ENCODE results near the gene ALPP.
"Not testable (repeated sequence)": the region's sequence is repeated elsewhere in the genome, so short reads cannot be mapped to it uniquely, and the experiment has no call there.

The ALPP gene

DNA sequence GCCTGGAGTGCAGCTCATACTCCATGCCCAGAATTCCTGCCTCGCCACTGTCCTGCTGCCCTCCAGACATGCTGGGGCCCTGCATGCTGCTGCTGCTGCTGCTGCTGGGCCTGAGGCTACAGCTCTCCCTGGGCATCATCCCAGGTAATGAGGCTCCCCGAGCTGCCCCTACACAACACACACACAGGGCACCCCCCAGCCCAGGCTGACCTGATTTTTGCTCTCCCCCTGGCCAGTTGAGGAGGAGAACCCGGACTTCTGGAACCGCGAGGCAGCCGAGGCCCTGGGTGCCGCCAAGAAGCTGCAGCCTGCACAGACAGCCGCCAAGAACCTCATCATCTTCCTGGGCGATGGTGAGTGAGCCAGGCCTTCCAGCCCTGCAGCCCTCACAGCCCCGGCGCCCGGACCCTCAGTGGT is at the start of gene ALPP:
Gene ALPP, plus strand, starts transcription at position 17 of the 417 bp plus-strand sequence. Its CDS starts 52 bp downstream, at position 69.
- DNase-seq, result not testable (repeated sequence)

DNA sequence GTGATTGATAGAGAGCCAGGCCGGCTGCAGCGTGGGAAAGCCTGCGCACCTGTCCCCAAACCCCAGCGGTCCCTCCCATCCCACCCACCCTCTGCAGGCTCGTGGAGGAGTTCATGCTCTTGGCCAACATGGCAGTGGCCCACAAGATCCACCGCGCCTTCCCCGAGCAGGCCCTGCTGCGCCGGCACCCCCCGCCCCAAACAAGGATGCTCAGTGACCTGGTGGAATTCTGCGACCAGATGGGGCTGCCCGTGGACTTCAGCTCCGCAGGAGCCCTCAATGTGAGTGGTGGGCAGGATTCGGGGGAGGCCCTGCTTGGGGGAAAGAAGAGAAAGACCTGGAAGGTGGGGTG is 48.9 kb upstream of the ALPP start:
- DNase-seq, result no peak

DNA sequence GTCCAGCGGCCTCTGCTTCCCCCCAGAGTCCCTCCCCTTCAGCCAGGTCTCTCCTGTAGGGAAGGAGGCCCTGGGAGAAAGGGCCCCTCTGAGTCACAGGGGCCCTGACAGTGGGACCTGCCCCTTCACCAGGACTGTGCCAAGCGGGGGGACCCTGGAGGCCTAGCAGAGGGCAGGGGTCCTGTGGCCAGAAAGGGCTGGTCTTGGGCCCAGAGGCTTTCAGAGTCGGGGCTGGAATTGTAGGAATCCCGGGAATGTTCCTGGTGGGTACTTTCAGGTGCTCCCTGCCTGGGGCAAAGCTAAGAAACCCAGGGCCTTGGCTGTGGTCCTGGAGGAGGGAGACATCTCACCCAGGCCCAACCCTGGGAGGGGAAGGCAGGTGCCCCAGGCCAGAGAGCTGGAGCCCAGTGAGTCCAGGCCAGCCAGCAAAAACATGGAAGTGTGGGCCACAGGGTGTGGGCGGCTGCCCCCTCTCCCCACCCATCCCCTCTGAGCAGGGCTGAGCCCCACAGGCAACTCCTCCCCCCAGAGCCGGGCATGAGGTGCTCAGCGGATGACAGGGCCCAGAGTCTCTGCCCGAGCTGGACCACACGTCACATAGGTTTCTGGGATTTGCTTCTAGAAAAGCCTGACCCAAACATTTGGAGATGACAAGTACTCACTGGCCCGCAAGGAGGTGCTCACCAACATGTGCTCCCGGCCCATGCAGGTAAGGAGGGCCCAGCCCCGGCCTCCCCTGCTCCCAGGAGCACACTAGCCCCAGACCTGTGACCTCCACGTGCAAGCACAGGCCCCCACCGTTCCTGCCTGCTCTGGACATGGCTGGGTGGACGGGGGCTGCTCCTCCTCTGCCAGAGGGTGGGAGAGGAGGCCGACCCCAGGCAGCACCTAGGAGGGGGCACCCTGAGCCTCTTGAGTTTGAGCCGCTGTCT is 48.2 kb upstream of the ALPP start:
- DNase-seq, result no peak

DNA sequence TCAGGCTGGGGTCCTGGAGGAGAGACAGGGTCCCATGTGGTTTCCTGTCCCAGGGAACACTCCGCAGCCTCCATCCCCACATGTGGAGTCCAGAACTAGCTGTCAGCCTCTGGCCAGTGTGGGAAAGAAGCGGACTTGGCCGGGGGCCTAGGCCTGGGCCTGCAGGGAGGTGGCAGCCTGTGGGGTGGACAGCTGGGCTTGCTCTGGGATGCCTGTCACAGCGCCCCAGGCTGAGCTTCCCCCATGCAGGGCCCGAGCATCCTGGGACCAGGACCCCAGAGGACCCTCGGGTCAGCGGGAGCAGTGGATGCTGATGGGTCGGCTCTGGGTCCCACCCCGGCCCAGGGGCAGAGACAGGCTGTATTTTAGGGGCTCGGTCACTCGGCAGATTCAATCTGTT is 47.5 kb upstream of the ALPP start:
- DNase-seq, result not testable (repeated sequence)

DNA sequence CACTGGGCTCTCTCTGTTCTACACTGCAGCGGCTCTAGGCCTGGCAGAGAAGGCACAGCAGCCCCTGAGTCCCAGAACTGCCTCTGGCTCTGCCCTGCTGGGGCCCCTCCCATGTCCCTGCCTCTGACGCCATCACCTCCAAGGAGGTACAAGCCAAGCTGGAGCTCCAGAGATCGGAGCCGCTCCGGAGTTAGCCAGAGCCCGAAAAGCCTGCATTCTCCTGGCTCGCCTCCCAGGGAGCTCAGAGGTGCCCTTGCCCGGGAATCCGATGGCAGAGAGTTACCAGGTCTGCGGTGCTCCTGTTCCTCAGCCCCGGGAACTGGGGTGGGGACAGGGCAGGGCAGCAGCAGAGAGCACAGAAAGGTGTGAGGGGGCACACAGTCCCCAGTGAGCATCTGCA is 46.9 kb upstream of the ALPP start:
- DNase-seq, result not testable (repeated sequence)

DNA sequence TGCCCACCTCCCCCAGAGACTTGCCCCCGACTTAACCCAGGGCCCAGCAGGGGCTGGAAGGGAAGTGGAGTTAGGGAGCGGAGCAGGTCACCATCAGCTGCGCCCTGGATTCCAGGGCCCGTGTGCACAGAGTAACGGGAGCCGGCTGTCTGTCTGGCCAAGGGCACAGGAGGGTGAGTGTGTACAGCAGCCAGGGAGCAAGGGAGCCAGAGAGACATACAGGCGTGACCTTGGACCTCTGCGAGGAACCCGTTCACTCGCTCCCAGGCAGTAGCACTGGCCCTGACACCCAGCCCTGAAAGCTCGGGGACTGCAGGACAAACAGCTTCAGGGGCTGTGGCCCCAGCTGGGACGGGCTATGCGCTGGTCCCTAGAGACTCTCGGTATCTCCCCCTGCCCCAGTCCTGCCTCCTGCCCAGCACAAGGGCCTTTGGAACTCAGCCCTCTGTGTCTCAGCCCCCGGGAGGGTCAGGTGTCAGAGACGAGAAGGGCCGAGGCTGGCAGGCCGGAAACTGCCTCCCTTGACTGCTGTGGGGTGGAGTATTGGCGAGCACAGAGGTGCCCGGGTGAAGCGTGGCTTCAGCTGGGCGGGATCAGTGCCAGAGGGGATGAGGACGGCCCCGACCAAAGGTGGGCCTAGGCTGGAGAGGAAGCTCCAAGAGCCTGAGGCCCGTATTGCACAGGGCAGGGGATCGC is 46.2 kb upstream of the ALPP start:
- not testable (repeated sequence) for DNase-seq

DNA sequence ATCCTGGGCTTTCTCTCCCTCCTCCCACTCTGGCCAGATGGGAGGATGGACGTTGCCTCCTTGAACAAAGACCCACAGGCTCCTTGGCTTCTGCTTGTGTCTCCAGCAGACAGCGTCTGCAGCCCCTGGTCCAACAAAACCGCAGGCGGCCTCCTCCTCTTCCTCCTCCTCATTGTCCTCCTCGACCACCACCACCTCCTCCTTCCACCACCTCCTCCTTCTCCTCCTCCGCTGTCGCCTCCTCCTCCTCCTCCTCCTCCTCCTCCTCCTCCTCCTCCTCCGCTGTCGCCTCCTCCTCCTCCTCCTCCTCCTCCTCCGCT is 45.7 kb upstream of the ALPP start:
- DNase-seq, result no peak

DNA sequence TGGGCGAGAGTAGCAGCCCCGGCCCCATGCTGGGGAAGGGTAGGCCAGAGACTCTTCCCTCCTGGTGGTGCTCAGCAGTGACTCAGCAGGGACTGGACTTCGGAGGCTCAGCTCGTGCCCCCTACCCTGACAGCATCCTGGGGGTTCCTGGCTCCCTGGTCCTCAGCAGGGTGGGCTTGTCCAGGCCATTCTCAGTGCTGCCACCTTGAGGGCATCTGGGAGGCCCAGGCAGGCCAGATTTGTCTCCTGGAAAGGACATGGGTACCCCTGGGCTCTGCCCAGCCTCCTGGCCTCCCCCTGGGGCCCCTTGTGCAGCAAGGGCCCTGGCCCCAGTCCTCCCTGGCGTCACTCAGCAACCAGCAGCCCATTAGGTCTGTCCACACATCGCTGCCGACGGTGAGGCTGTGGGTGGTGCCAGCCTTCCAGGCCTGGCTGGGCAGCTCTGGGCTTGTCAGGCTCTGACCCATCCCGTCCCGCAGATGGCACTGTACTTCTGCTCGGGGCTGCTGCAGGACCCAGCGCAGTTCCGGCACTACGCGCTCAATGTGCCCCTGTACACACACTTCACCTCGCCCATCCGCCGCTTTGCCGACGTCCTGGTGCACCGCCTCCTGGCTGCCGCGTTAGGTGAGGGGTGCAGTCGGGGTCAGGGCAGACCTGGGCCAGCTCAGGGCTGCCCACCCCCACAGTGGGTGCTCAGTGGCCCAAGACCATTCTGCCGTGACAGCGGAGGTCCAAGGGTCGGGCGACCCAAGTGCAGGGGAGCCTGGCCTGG is 45.0 kb upstream of the ALPP start:
- no peak for DNase-seq

DNA sequence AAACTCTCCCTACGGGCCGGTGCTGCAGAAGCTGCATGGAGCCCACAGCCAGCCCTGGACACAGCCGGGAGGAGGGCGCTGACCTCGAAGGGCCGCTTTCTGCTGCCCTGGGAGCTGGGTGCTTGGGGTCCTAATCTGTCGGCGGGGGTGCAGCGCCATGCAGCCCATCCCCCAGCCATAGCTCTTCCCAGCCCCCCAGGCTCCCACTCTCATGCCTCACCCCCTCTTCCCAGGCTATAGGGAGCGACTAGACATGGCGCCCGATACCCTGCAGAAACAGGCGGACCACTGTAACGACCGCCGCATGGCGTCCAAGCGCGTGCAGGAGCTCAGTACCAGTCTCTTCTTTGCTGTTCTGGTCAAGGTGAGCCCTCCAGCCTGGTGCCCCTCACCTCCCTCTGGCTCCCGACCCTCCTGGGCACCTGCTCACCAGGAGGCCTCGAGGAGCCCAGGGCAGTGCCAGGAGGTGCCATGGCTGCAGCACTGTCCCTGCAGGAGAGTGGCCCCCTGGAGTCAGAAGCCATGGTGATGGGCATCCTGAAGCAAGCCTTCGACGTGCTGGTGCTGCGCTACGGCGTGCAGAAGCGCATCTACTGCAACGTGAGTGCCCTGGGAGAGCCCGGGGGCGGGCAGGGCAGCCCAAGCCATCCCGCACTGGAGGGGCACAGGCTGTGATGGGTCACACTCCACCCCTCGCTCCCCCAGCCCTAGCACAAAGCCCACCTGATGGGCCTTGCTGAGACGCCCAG is 44.2 kb upstream of the ALPP start:
- DNase-seq, result not testable (repeated sequence)

DNA sequence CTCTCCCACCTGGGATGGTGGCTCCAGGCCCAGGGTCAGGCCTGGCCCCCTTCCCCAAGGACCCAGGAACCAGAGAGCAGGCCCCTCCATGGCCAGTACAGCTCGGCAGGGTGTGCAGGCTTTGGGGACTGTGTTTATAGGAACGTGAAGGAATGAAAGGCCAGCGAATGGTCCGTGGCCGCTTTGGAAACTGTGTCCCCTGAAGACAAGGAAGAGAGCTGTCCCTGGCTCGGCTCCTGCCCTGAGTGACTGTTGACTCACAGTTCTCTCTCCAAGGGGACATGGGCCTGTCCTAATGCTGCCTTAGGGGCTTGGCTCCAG is 43.7 kb upstream of the ALPP start:
- not testable (repeated sequence) for DNase-seq

DNA sequence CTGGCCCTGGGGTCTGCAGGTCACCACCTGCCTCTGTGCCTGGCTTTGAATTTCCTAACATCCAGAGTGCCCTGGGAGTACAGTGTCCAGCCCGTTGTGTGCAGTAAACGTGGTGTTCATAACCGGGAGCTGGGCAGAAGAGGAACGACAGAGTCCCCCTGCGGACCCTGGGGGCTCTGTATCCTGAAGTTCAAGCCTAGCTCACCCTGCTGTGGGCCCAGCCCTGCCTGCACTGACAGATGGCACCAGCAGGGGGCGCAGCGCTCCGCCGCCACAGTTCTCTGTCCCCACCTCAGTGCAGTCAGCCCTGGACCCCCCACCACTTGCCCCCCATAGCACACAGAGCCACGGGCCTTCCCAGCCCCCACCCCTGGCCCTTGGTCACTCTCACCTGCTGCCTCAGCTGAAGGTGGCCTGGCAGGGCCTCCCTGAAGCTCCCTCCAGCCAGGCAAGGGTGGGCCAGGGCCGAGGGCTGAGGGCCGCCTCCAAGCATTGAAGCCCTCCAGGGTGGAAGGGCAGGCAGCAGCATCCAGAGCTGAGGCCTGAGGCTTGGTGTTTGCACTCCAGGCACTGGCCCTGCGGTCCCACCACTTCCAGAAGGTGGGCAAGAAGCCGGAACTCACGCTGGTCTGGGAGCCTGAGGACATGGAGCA is 43.2 kb upstream of the ALPP start:
- not testable (repeated sequence) for DNase-seq

DNA sequence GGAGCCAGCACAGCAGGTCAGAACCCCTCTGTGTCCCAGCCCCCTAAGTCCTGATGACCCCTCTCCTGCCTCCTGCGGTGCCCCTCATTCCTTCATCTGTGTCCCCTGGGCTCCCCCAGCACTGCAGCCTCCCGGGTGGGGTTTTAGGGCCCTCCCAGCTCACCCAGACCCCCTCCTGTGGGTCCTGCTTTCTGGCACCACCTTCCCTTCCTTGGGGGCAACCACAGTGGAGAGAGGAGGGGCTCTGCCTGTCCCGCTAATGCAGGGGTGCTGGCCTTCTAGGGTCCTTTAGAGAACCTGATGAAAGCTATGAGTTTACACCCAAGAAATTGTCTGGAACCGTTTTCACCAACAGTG is 42.7 kb upstream of the ALPP start:
- no peak for DNase-seq

DNA sequence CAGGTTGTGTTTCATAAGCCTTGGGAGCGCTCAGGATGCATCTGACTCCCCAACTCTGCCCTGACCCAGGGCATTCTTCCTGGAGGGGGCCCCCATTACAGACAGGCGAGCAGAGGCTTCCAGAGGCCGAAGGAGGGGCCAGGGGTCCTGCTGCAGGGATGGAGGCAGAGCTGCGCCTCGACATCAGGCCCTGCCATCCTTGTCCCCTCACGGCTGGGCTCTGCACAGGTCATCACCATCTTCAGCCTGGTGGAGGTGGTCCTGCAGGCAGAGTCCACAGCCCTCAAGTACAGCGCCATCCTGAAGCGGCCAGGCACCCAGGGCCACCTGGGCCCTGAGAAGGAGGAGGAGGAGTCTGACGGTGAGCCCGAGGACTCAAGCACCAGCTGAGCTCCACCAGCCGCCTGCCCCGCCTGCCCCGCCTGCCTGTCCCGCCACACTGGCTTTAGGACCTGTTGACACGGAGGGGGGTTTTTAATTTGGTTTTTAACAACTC is 42.3 kb upstream of the ALPP start:
- no peak for DNase-seq

DNA sequence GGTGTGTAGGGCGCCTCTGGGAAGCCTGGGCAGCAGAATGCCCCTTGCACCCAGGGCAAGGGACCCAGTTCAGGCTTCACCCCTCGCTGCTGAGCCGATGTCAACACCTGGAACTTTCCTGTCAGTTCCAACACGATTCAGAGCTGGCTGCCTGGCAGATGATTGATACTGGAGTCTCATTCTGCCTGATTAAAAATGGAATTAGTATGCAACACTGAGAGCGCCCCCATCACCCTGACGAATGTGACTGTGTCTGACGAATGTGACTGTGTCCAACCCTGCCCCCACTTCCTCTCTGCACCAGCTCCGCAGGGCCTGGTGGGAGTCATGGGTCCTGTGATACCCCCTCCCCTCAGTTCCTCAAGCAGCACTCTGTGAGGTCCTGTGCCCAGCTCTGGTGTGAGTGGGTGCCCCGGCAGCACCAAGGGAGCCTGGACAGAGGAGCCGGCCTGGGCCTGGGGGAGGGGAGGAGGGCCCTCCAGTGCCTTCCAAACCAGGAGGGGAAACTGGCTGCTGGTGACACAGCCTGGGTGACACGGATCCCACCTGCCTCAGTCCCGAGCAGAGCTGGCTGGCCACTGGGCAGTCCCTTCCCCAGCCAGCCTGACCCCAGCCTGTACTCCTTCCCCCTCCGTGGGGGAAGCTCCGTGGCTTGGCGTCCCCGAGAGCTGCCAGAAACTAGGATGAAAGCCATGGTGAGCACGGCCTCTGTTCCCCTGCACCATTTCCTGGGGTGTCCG is 41.4 kb upstream of the ALPP start:
- no peak for DNase-seq

DNA sequence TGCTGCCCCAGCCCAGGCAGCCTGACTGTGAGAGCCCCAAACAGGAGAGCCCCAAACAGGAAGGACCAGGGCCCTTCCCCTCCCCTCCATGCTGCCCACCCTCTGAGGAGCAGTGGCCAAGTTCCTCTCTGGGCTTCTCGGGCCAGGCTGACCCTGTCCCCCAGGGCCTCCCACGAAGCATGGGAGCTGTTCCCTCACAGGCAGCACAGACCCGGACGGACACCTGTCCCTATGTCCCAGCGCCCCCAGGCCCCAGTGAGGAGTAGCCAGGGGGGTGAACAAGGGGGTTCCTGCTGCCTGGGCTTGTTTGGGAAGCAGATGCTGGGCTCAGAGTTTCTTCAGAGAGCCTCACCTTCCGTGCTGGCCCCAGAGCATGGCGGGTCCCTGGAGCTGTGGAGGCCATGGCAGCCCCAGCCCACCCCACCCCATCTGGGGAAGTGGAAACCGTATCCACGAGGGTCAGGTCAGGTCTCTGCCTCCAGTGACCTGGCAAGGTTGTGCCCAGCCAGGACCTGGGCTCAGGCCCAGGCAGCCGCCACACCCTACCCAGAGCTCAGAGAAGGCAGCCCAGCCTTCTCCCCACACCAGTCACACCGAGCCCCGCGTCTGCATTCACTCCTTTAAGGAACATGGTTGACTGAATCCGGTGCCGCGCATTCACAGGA is 40.3 kb upstream of the ALPP start:
- not testable (repeated sequence) for DNase-seq

DNA sequence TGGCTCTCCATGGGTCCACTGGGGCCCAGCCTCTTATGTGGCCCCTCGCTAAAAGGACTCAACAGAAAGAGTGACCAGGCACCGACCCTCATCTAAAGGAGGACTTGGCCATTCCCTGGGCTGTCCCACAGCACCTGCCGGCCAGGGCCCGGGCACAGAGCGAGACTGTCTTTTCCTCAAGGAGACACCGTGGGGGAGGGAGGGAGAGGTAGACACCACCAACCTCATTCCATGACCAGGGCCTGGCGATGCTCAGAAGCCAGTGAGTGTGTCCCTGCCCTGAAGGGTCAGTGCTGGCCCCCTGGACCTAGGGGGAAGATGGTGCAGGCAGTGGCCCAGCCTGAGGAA is 39.8 kb upstream of the ALPP start:
- DNase-seq, result no peak

DNA sequence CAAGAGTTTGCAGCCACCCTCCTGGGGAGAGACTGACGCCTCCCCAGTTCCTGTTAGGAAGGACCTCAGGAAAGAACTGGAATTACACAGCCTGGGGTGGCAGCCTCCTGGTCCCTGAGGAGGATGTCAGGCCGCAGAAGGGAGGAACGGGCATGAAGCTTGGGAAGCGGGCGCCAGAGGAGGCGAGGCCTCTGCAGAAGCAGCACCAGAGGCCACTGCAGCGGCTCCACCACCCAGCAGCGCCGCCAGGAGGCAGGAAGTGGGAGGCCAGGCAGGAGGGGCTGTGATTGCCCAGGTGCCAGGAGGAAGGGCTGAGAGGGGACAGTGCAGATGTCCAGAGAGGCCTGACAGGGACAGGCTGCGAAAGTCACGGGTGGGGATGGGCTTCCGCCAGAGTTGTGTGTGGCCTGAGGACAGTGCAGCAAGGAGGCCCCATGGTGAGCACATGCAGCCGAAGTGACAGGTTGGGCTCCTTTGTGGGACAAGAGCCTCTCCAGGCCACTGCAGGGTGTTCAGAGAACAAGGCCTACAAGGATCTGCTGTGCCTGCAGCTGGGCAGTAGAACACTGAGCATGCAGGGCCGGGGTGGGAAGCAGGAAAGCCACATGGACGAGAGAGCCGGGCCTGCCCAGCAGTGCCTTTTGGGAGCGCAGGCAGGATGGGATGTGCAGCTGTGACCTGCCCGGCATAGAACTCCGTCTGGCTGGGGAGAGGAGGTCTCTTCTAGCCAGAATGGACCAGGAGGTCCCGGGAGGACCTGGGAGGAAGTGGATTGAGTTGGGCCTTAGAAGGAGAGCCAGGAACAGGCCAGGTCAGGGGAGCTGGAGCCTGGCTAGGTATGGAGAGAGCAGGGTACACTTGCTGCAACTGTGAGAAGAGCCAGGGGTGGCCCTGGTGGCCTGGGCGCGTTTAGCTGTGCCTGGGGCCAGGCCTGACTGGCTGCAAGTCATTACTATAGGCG is 39.1 kb upstream of the ALPP start:
- DNase-seq, result no peak

DNA sequence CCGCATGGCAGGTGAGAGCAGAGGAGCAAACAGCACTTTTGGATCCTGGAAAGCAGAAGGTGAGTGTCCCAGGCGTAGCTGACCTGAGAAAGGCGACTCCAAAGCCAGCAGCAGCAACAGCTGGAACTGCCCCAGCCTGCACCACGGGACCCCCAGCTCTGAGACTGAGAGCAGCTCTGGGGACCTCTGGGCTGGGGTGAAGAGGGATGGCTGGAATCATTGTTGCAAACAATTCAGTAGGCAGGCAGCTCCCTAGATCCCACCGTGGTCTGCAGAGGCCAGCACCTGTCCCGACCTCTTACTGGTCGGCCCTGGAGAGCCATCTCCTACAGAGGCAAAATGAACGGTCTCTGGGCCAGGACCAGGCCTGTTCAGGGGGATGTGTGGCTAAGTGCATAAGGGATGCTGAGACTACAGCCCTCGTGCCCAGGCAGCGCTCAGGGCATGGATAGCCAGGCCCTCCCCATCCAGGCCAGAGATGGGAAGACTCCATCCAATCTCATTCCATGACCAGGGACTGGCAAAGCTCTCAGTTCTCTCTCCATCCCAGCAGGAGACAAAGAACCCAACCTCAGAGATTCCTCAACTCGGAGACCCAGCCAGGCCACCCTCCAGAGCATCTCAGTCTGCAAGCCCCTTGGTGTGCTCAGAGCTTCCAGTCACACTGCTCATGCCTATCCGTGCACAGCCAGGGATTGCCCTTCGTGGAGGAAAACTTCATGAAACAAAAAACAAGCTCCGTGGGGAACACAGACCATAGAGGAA is 38.2 kb upstream of the ALPP start:
- DNase-seq, result no peak

Data from bone marrow (tissue), 2 donors.